OCI-LY7 (cell line): ENCODE data around the gene PHF8. TPM values are rescaled to one million over a fixed set of nuclear protein-coding genes. Genes with fewer than 3 reads are reported as not detected.

Experiments used
- BruUV-seq: library from RNA; stranded (reverse); fragments of 400-500 nt; replicated peaks from 2 replicates; lab custom pipeline; 2021; lab: Mats Ljungman, UMichigan
- CTCF ChIA-PET: fragments of 300-600 bp; sonication (Branson Sonifier 250); formaldehyde crosslinking; loops from one replicate; lab custom pipeline; 2022; ENCODE audit warnings: antibody characterized with exemption; ENCODE audit not compliant: unreplicated experiment; lab: Charles Lee
- POLR2A ChIA-PET: fragments of 300-600 bp; sonication (Branson Sonifier 250); formaldehyde crosslinking; loops from one replicate; lab custom pipeline; 2022; ENCODE audit warnings: antibody characterized with exemption; lab: Charles Lee
- DNase-seq: peaks from one replicate; pipeline ENCODE4 v3.0.0-alpha.2; 2015; ENCODE audit warnings: low spot score
- H2AFZ ChIP-seq: fragments of 200-600 bp; sonication (generic), shearing (Covaris generic); 2 replicates; pipeline ENCODE4 v1.6.1; 2014; ENCODE audit warnings: mild to moderate bottlenecking, antibody characterized with exemption, low read length, moderate library complexity
- H3K27ac ChIP-seq: fragments of 200-600 bp; sonication (generic); 2 replicates; pipeline ENCODE4 v1.5.1; 2014; ENCODE audit warnings: mixed run types, low read depth, mild to moderate bottlenecking, moderate library complexity, low read length, inconsistent platforms; ENCODE audit not compliant: poor library complexity, severe bottlenecking
- H3K36me3 ChIP-seq: fragments of 200-600 bp; sonication (generic); 2 replicates; pipeline ENCODE4 v1.6.1; 2014; ENCODE audit warnings: mild to moderate bottlenecking, antibody characterized with exemption, low read length, moderate library complexity, mixed read lengths; ENCODE audit not compliant: insufficient read depth
- H3K4me1 ChIP-seq: fragments of 200-600 bp; sonication (generic); 2 replicates; pipeline ENCODE4 v1.5.1; 2014; ENCODE audit warnings: mild to moderate bottlenecking, low read length; ENCODE audit not compliant: insufficient read depth, poor library complexity, severe bottlenecking
- H3K4me2 ChIP-seq: fragments of 200-600 bp; sonication (generic); 2 replicates; pipeline ENCODE4 v1.6.1; 2014; ENCODE audit warnings: mild to moderate bottlenecking, low read length
- H3K4me3 ChIP-seq: fragments of 200-600 bp; sonication (generic); 2 replicates; pipeline ENCODE4 v1.5.1; 2014; ENCODE audit warnings: mild to moderate bottlenecking, low read depth, low read length; ENCODE audit not compliant: poor library complexity, severe bottlenecking
- H3K79me2 ChIP-seq: fragments of 200-600 bp; sonication (generic); 2 replicates; pipeline ENCODE4 v1.6.1; 2016; ENCODE audit warnings: low read depth, mild to moderate bottlenecking, low read length, moderate library complexity, mixed read lengths; ENCODE audit not compliant: insufficient read depth
- H3K9me2 ChIP-seq: fragments of 200-600 bp; sonication (generic); 2 replicates; pipeline ENCODE4 v1.6.1; 2016; ENCODE audit warnings: mild to moderate bottlenecking, low read length, mixed read lengths; ENCODE audit not compliant: insufficient read depth
- H3K9me3 ChIP-seq: fragments of 200-600 bp; sonication (generic); 2 replicates; pipeline ENCODE4 v1.6.1; 2014; ENCODE audit warnings: mild to moderate bottlenecking, mixed run types, low read length, mixed read lengths
- H4K20me1 ChIP-seq: fragments of 200-600 bp; sonication (generic); 2 replicates; pipeline ENCODE4 v1.6.1; 2014; ENCODE audit warnings: mild to moderate bottlenecking, antibody characterized with exemption, low read length, moderate library complexity, mixed read lengths; ENCODE audit not compliant: insufficient read depth
- EZH2phosphoT487 ChIP-seq: fragments of 200-600 bp; sonication (generic); IDR thresholded peaks from 2 replicates; pipeline ENCODE4 v1.6.1; 2018; ENCODE audit warnings: low read depth, borderline replicate concordance, mild to moderate bottlenecking, mixed run types, antibody characterized with exemption, low read length, moderate library complexity, mixed read lengths
- intact Hi-C: fragments of 100-400 bp; cut with micrococcal nuclease; formaldehyde crosslinking; loops from one replicate; pipeline ENCODE4 v1.10.0; 2022; ENCODE audit not compliant: unreplicated experiment
- total RNA-seq, 2 experiments: library from RNA; depleted of rRNA in 1 of 2; stranded (reverse); fragments of >200 nt in 1 of 2; shearing (Covaris generic) in 1 of 2; gene quantifications; 2 replicates each; pipeline ENCODE4 v1.2.3, GENCODE V29; 2014 to 2022
- TF ChIP-seq, protein P1 (sequence below): fragments of 200-600 bp; sonication (generic); conservative IDR thresholded peaks from 2 replicates; pipeline ENCODE4 v1.5.1; 2014; ENCODE audit warnings: mild to moderate bottlenecking, antibody characterized with exemption, low read length, moderate library complexity, mixed read lengths

The PHF8 gene
- total RNA-seq, 2 experiments from 2014 or later = 29.7 to 44.2 TPM

DNA sequence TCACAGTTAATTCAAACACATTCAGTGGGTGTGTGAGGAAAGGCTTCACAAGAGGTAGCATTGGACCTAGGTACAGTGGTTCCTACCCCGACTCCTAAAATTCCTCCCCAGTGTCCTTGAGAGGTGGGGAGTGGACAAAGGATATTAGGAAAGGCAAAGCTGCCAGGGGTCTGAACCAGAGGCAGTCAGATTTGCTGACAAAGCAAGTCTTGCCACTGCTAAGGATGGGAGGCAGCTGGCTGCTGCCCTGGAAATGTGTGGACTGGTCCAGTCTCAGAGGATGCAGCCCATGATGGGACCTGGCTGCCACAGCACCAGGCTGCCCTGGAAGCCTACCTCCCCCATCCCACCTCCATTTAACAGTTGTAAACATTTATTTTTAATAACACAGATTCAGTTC is 4.1 kb upstream of the PHF8 start:
- no peaks in the 10 kb centered on the region for H4K20me1 ChIP-seq
- DNase-seq = no peak
- no TSS peak for BruUV-seq
- H3K4me3 ChIP-seq = no peak overlapping the region
- TF ChIP-seq, protein P1, sequence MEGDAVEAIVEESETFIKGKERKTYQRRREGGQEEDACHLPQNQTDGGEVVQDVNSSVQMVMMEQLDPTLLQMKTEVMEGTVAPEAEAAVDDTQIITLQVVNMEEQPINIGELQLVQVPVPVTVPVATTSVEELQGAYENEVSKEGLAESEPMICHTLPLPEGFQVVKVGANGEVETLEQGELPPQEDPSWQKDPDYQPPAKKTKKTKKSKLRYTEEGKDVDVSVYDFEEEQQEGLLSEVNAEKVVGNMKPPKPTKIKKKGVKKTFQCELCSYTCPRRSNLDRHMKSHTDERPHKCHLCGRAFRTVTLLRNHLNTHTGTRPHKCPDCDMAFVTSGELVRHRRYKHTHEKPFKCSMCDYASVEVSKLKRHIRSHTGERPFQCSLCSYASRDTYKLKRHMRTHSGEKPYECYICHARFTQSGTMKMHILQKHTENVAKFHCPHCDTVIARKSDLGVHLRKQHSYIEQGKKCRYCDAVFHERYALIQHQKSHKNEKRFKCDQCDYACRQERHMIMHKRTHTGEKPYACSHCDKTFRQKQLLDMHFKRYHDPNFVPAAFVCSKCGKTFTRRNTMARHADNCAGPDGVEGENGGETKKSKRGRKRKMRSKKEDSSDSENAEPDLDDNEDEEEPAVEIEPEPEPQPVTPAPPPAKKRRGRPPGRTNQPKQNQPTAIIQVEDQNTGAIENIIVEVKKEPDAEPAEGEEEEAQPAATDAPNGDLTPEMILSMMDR = no peak
- no peak for TF ChIP-seq EZH2phosphoT487
- H2AFZ ChIP-seq = no peak overlapping the region
- CTCF ChIA-PET = no interaction called here
- H3K36me3 ChIP-seq = no peaks in the 10 kb centered on the region
- H3K4me1 ChIP-seq = peaks cover 13% of the 10 kb centered on the region
- H3K27ac ChIP-seq = no peak overlapping the region
- POLR2A ChIA-PET = interaction anchor here (0.5 kb wide), 1 partner anchor 60 kb away, joined by 4 read pairs; no protein-coding TSS in a partner anchor
- intact Hi-C loops = loop anchor here (10.0 kb wide), 1 partner anchor 364 kb away; the partner anchor contains the start of gene HUWE1
- H3K79me2 ChIP-seq = peaks cover 2% of the 10 kb centered on the region; the same call in 1 of the 2 replicates
- H3K9me3 ChIP-seq = no peaks in the 10 kb centered on the region
- no peak overlapping the region for H3K4me2 ChIP-seq
- no peaks in the 10 kb centered on the region for H3K9me2 ChIP-seq

DNA sequence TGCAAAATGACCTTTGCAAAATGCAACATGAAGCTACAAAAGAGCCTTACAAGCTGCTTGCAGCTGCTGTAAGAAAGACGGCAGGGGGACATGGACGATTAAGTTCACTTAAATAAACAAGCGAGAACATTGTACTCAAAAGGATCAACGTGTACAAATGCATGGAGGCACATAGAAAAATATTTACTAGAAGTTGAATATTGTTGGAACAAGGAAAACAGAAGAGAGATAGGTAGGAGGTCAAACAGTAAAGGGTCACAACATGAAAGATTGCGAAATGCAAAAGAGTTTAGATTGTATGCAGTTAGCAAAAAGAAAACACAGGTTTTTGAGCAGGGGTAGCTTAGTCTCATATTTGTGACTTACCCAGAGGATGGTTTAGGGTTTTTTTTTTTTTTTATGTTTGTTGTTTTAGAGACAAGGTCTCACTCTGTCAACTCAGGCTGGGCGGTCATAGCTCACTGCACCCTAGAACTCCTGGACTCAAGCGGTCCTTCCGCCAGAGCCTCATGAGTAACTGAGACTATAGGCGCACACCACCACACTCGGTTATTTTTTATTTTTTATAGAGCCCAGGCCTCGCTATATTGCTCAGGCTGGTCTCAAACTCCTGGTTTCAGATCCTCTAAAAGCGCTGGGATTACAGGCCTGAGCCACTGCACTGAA is 1.4 kb upstream of the PHF8 start:
- H3K4me1 ChIP-seq = peaks cover 13% of the 10 kb centered on the region
- H3K9me2 ChIP-seq = no peaks in the 10 kb centered on the region
- TF ChIP-seq, protein P1 = no peak
- no peak for TF ChIP-seq EZH2phosphoT487
- H3K4me2 ChIP-seq = peak overlapping the region; percentile 94
- intact Hi-C loops = loop anchor here (10.0 kb wide), 1 partner anchor 361 kb away; the partner anchor contains the start of gene HUWE1
- CTCF ChIA-PET = no interaction called here
- H3K4me3 ChIP-seq = peak overlapping the region; percentile 92
- H3K9me3 ChIP-seq = no peaks in the 10 kb centered on the region
- peak overlapping the region; percentile 93; the same call in 1 of the 2 replicates for H2AFZ ChIP-seq
- no peak for DNase-seq
- H3K27ac ChIP-seq = peak overlapping the region; percentile 88
- BruUV-seq = no TSS peak
- no peaks in the 10 kb centered on the region for H4K20me1 ChIP-seq
- POLR2A ChIA-PET = interaction anchor here (0.5 to 0.7 kb wide), 4 partner anchors 95 to 898 kb away, joined by 3 read pairs; no protein-coding TSS in a partner anchor
- peaks cover 10% of the 10 kb centered on the region for H3K36me3 ChIP-seq
- peaks cover 8% of the 10 kb centered on the region for H3K79me2 ChIP-seq
